Tibial artery (tissue), 4 donors: ENCODE data around the gene SF3B3.
A peak's percentile ranks its signal among the peaks of the same experiment; 100 is the strongest.

ENCODE experiments used
- DNase-seq, 2 donors: peaks; one replicate each; pipeline ENCODE4 v3.0.0-alpha.2; 2019
- H3K27ac ChIP-seq, 2 donors: fragments of 200-600 bp; sonication (generic) in 1 of 2; 1 replicate in 1 of 2; 2 replicates in 1 of 2; pipeline ENCODE4 v1.5.1; 2018 to 2019; ENCODE audit warnings: mild to moderate bottlenecking in 1 of 2
- H3K27me3 ChIP-seq, 2 donors: fragments of 200-600 bp; sonication (generic) in 1 of 2; one replicate each; pipeline versions ENCODE4 v1.5.1 to v1.6.0; 2016 to 2019
- H3K36me3 ChIP-seq, 3 donors: fragments of 200-600 bp; sonication (generic) in 2 of 3; one replicate each; pipeline ENCODE4 v1.5.1; 2016 to 2019; ENCODE audit warnings: mild to moderate bottlenecking in 2 of 3
- H3K4me1 ChIP-seq, 4 donors: fragments of 200-600 bp; sonication (generic) in 2 of 4; 1 replicate in 3 of 4; 2 replicates in 1 of 4; pipeline ENCODE4 v1.5.1; 2016 to 2019
- H3K4me3 ChIP-seq, 2 donors: fragments of 200-600 bp; sonication (generic) in 1 of 2; 1 replicate in 1 of 2; 2 replicates in 1 of 2; pipeline ENCODE4 v1.5.1; 2018 to 2019; ENCODE audit warnings: mild to moderate bottlenecking in 2 of 2
- H3K9me3 ChIP-seq, 3 donors: fragments of 200-600 bp; sonication (generic) in 1 of 3; one replicate each; pipeline ENCODE4 v1.5.1; 2016 to 2019
- CTCF ChIP-seq, 2 experiments: fragments of 200-600 bp in 1 of 2; fragments of 450-650 bp in 1 of 2; IDR thresholded peaks; one replicate each; pipeline ENCODE4 v1.5.1; 2017 to 2019; ENCODE audit warnings: antibody characterized with exemption in 2 of 2, mild to moderate bottlenecking in 1 of 2, moderate library complexity in 1 of 2
- intact Hi-C: fragments of 100-400 bp; cut with DNase I; formaldehyde crosslinking; loops from one replicate; pipeline ENCODE4 v1.15.0; 2023; ENCODE audit warnings: low total_unique reads

SF3B3 gene

GRCh38 chr16:70478912-70479341, 44.7 kb upstream of the SF3B3 start:
- Histone ChIP-seq H3K27me3 (no peaks in the 10 kb centered on the region), H3K27ac (no peak overlapping the region), H3K36me3 (peaks cover 27 to 98% (median 72%) of the 10 kb centered on the region in 3 donors), H3K9me3 (no peaks in the 10 kb centered on the region), H3K4me3 (no peak overlapping the region), H3K4me1 (peaks cover 0 to 15% (median 3%) of the 10 kb centered on the region in 4 donors)
- intact Hi-C loops: no loop called here
- no peak for TF ChIP-seq CTCF (IDR thresholded peaks at IDR 0.05)
- peak in 1 of 2 donors; percentile 31 for DNase-seq

- Histone ChIP-seq H3K36me3 (peaks cover 21 to 98% (median 63%) of the 10 kb centered on the region in 3 donors), H3K27ac (no peak overlapping the region), H3K9me3 (no peaks in the 10 kb centered on the region), H3K27me3 (no peaks in the 10 kb centered on the region), H3K4me1 (peaks cover 0 to 15% (median 3%) of the 10 kb centered on the region in 4 donors), H3K4me3 (no peak overlapping the region)
- no peak for TF ChIP-seq CTCF (IDR thresholded peaks at IDR 0.05)
- DNase-seq: no peak
- intact Hi-C loops: no loop called here
These were observed 43.2 kb upstream of the SF3B3 start for GRCh38 chr16:70480127-70481105.

- H3K36me3 ChIP-seq: peaks cover 16 to 98% (median 63%) of the 10 kb centered on the region in 3 donors
- TF ChIP-seq CTCF (IDR thresholded peaks at IDR 0.05): no peak
- no peaks in the 10 kb centered on the region for H3K9me3 ChIP-seq
- no peaks in the 10 kb centered on the region for H3K27me3 ChIP-seq
- H3K27ac ChIP-seq: peak overlapping the region in 1 of 2 donors; percentile 16
- peaks cover 0 to 7% (median 0%) of the 10 kb centered on the region in 4 donors for H3K4me1 ChIP-seq
- H3K4me3 ChIP-seq: no peak overlapping the region
- intact Hi-C loops: no loop called here
- DNase-seq: no peak
These were observed 41.6 kb upstream of the SF3B3 start for GRCh38 chr16:70481929-70482536.

GRCh38 chr16:70482624-70483023, 41.0 kb upstream of the SF3B3 start:
- intact Hi-C loops: no loop called here
- Histone ChIP-seq H3K27me3 (no peaks in the 10 kb centered on the region), H3K36me3 (peaks cover 16 to 98% (median 67%) of the 10 kb centered on the region in 3 donors), H3K4me1 (peaks cover 0 to 7% (median 0%) of the 10 kb centered on the region in 4 donors), H3K9me3 (no peaks in the 10 kb centered on the region), H3K4me3 (no peak overlapping the region), H3K27ac (peak overlapping the region in 1 of 2 donors; percentile 16)
- TF ChIP-seq CTCF (IDR thresholded peaks at IDR 0.05): no peak
- DNase-seq: no peak

- no peak for DNase-seq
- H3K4me1 ChIP-seq: peaks cover 0 to 7% (median 0%) of the 10 kb centered on the region in 4 donors
- intact Hi-C loops: no loop called here
- no peak overlapping the region for H3K27ac ChIP-seq
- no peak overlapping the region for H3K4me3 ChIP-seq
- H3K27me3 ChIP-seq: no peaks in the 10 kb centered on the region
- no peak for TF ChIP-seq CTCF (IDR thresholded peaks at IDR 0.05)
- H3K9me3 ChIP-seq: no peaks in the 10 kb centered on the region
- peaks cover 24 to 98% (median 61%) of the 10 kb centered on the region in 3 donors for H3K36me3 ChIP-seq
These were observed 40.2 kb upstream of the SF3B3 start for GRCh38 chr16:70483426-70483825.
